ENCODE results near the gene LSR. TPM values are rescaled to one million over a fixed set of nuclear protein-coding genes. Genes with fewer than 3 reads are reported as not detected.

LSR gene
- total and polyA plus RNA-seq, 8 donors: 50.6 to 130 (median 61.4) TPM

- Histone ChIP-seq H3K27ac (no peak overlapping the region), H3K4me1 (peaks cover 0 to 36% of the 10 kb centered on the region in 2 donors), H3K9me3 (no peaks in the 10 kb centered on the region), H3K36me3 (no peaks in the 10 kb centered on the region), H3K27me3 (no peaks in the 10 kb centered on the region), H3K4me3 (no peak overlapping the region)
- intact Hi-C loops (cut with DNase I): no loop called here
- ATAC-seq: no peak
- DNase-seq: no peak
- no peak for TF ChIP-seq CTCF (IDR thresholded peaks at IDR 0.05)
Measured at GRCh38 chr19:35207391-35207871, 41.4 kb upstream of the LSR start.

GRCh38 chr19:35208121-35208520, 40.7 kb upstream of the LSR start:
- H3K27ac ChIP-seq: no peak overlapping the region

GRCh38 chr19:35209646-35210045, 39.2 kb upstream of the LSR start:
- H3K27ac ChIP-seq: no peak overlapping the region
- no peaks in the 10 kb centered on the region for H3K27me3 ChIP-seq
- intact Hi-C loops (cut with DNase I): no loop called here
- H3K4me3 ChIP-seq: no peak overlapping the region
- DNase-seq (no peak), ATAC-seq (no peak)
- H3K4me1 ChIP-seq: peaks cover 16 to 58% of the 10 kb centered on the region in 2 donors
- no peaks in the 10 kb centered on the region for H3K9me3 ChIP-seq
- no peak for TF ChIP-seq CTCF (IDR thresholded peaks at IDR 0.05)
- H3K36me3 ChIP-seq: no peaks in the 10 kb centered on the region

More at GRCh38 chr19:35208121-35208520, 40.7 kb upstream of the LSR start:
- Histone ChIP-seq H3K9me3 (no peaks in the 10 kb centered on the region), H3K36me3 (no peaks in the 10 kb centered on the region), H3K27me3 (no peaks in the 10 kb centered on the region), H3K4me1 (peaks cover 3 to 42% of the 10 kb centered on the region in 2 donors), H3K4me3 (no peak overlapping the region)
- intact Hi-C loops (cut with DNase I): no loop called here
- ATAC-seq (no peak), DNase-seq (no peak)
- TF ChIP-seq CTCF (IDR thresholded peaks at IDR 0.05): no peak

GRCh38 chr19:35211545-35212230, 37.1 kb upstream of the LSR start:
- ATAC-seq: peak; percentile 13

More at GRCh38 chr19:35211545-35212230, 37.1 kb upstream of the LSR start:
- no peak overlapping the region for H3K4me3 ChIP-seq
- no peaks in the 10 kb centered on the region for H3K27me3 ChIP-seq
- H3K36me3 ChIP-seq: no peaks in the 10 kb centered on the region
- peak overlapping the region; percentile 67 to 68 for H3K27ac ChIP-seq
- no peak for TF ChIP-seq CTCF (IDR thresholded peaks at IDR 0.05)
- no peaks in the 10 kb centered on the region for H3K9me3 ChIP-seq
- peaks cover 16 to 51% of the 10 kb centered on the region in 2 donors for H3K4me1 ChIP-seq
- DNase-seq: peak in 1 of 4 donors; percentile 65
- intact Hi-C loops (cut with DNase I): no loop called here
